GM12872 (cell line): ENCODE data around the gene EMC10.

Experiments
- TF ChIP-seq, protein P1 (sequence below): IDR thresholded peaks from 3 replicates; pipeline ENCODE4 v1.5.1; 2011; ENCODE audit warnings: low read depth, mild to moderate bottlenecking, low read length, moderate library complexity; ENCODE audit not compliant: insufficient read depth

The EMC10 gene

DNA sequence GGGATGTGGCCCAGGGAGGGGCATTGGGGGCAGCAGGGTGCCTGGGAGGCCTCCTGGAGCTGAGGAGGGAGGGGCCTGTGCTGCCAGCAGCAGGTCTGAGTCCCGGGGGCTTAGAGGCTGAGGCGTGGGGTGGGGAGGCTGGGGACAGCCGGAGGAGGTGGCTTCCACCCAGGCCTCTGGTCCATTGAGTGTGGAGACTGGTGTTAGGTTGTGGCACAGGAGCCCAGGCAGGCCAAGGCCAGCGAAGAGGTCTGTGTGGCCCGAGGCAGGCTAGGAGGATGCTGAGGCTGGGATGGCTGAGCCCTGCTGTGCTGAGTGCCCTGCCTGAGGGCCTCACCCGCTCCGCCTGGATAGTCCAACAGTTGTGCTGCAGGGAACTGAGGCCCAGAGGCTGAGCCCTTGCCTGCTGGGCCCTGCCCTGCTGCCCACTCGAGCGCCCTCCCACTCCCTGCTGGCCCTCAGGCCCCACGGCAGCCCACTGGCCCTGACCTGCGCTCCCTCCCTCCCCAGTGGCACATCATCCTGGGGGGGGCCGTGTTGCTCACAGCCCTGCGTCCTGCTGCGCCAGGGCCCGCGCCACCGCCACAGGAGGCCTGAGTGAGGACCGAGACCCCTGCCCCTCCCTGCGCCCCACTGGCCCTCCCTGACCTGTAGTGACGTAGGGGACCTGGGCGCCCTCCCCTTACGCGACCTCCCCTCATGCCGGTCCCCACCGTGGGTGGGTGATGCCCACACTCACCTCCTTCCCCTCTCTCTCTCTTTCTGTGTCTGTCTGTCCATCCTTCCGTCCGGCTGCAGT is 5.2 kb downstream of the EMC10 start:
- TF ChIP-seq, protein P1, sequence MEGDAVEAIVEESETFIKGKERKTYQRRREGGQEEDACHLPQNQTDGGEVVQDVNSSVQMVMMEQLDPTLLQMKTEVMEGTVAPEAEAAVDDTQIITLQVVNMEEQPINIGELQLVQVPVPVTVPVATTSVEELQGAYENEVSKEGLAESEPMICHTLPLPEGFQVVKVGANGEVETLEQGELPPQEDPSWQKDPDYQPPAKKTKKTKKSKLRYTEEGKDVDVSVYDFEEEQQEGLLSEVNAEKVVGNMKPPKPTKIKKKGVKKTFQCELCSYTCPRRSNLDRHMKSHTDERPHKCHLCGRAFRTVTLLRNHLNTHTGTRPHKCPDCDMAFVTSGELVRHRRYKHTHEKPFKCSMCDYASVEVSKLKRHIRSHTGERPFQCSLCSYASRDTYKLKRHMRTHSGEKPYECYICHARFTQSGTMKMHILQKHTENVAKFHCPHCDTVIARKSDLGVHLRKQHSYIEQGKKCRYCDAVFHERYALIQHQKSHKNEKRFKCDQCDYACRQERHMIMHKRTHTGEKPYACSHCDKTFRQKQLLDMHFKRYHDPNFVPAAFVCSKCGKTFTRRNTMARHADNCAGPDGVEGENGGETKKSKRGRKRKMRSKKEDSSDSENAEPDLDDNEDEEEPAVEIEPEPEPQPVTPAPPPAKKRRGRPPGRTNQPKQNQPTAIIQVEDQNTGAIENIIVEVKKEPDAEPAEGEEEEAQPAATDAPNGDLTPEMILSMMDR = no peak

DNA sequence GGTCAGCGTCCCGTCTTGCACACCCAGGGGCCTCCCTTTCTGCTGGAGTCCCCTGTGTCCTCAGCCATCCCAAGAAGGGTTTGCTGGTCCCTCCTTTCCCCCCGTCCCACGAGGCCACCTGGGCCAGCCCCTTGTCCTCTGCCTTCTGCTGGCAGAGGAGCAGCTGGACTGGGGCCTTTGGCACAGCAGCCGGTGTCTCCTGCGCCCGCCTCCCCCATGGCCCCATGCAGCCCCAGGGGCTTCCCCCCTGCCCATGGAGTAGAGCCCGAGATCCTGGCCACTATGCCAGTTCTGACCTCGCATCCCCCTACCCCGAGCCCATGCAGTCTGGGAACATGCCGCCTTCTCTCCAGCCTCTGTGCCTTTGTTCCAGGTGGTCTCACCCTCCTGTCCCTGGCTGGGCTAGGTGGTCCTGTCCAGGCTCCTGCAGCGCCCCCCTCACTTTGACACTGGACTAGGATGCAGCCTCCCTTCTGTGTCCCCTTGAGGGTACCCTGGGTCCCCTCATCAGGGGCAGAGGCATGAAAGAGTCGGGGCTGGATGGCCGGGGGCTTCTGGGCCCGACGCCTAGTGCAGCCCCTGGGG is 6.1 kb downstream of the EMC10 start:
- TF ChIP-seq, protein P1 = no peak

DNA sequence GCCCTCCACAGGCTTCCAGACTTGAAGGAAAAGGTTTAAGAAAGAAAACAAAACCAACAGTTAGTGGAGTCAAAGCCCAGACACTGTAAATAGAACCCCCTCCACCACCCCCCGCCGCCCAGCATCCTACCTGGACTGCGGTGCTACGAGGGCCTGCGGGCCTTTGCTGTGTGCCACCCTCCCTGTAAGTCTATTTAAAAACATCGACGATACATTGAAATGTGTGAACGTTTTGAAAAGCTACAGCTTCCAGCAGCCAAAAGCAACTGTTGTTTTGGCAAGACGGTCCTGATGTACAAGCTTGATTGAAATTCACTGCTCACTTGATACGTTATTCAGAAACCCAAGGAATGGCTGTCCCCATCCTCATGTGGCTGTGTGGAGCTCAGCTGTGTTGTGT is 6.6 kb downstream of the EMC10 start:
- TF ChIP-seq, protein P1 = no peak

DNA sequence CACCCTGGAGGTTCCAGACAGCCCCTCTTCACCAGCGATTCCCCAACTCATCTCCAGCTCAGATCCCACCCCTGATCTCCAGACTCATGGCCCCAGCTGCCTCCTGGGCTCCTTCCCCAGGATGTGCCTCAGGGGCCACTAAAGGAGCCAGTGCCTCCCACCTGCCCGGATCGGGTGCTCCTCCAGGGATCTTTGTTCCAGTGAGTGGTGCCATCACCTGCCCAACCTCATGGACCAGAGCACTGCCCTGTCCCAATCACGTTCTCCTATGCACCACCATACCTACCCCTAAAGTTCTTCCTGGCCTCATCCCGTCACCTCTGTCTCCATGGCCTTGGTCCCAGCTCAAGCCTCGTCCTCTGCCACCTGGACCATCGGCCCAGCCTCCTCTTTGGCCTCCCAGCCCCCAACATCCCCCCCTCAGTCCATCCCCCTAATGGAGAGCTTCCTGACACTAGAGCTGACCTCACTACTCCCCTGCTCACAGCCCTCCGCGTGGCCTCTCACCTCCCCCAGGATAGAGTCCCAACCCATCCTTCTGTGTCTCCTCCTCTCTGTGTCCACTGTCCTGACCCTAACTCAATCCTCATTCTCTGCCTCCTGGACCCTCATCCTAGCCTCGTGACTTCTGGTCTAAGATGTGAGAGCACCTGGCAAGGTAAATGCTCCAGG is 9.1 kb downstream of the EMC10 start:
- TF ChIP-seq, protein P1 = no peak

DNA sequence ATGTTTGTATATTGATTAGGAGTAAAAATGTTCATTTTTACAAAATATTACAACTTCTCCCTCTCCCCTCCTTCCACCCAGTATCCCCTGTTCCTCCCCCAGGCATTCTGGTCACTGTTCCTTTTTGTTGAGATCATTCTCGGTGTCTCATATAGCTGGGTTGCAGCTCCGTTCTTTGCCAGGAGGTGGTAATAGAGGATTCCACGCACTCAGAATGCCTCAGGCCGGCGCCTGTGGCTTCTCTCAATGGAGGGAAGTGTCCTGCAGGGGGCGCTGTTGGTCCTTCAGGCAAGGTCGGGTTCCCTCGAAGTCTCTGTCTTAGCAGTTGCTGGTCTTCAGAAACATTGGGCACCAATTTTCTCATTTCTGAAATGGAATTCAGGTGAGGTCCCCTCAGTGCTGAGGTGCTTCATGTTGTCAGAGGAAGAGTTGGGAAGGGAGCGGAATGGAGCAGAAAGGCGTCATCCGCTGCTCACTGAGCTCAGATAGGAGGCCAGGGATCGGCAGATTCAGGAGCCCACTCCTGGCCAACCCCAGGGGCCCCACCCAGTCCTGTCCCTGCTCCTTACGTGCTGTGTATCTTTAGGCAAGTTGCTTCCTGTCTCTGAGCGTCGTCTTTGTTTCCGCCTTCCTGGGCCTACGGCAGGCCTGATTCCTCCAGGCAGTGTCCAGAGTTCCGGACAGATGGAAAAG is 10.7 kb downstream of the EMC10 start:
- TF ChIP-seq, protein P1 = peak; percentile 66

DNA sequence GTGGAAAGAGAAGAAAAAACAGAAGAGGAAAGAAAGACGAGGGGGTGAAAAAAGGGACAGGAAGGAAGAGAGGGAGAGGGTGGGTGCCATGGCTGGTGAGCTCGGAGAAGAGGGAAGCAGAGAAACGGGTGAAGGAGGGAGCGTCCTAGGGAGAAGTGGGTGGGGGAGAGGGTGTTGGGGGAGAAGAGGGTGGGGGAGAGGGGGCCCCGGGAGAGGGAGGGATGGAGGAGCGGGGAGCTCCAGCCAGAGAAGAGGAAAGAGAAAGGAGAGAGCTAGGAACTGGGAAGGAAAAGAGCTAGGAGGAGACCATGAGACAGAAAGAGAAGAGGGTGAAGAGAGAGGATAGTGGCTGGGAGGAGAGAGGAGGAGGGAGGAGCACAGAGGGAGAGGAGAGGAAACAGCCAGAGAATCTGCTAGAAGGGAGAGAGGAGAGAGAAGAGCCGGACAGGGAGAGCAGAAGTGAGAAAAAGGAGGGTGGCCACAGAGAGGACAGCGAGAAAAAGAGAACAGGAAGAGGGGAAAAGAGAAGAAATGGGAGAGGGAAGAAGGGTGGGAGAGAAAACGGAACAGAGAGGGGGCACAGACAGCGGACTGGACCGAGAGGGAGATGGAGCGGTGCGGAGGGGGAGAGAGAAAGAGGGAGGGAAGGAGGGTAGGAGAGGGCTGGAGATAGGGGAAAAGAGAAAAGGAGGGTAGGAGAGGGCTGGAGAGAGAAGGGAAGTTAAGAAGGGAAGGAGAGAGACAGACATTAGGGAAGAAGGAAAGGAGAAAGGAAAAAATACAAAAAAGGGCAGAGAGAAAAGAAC is 12.3 kb downstream of the EMC10 start:
- TF ChIP-seq, protein P1 = no peak
